GM19193 (cell line): ENCODE measurements around the gene PNCK.

Source experiments
- POLR2A ChIP-seq: IDR thresholded peaks from 4 replicates; pipeline ENCODE4 v1.6.1; 2011; ENCODE audit not compliant: insufficient read depth, insufficient read length; ENCODE audit errors: extremely low read depth

The PNCK gene

GRCh38 chrX:153669174-153669890 lies 4.3 kb downstream of the PNCK start:
- no peak for TF ChIP-seq POLR2A

- TF ChIP-seq POLR2A, result no peak
Observed at GRCh38 chrX:153668423-153669173, 5.0 kb downstream of the PNCK start.

GRCh38 chrX:153667956-153668396 lies 5.6 kb downstream of the PNCK start:
- no peak for TF ChIP-seq POLR2A

- TF ChIP-seq POLR2A, result no peak
Observed at GRCh38 chrX:153667281-153667955, 6.2 kb downstream of the PNCK start.

- TF ChIP-seq POLR2A, result no peak
Observed at GRCh38 chrX:153665726-153666306, 7.8 kb downstream of the PNCK start.

GRCh38 chrX:153662266-153662665 lies 11.3 kb downstream of the PNCK start:
- no peak for TF ChIP-seq POLR2A

- TF ChIP-seq POLR2A, result no peak
Observed at GRCh38 chrX:153659268-153659667, 14.3 kb downstream of the PNCK start.

- TF ChIP-seq POLR2A, result no peak
Observed at GRCh38 chrX:153657161-153657560, 16.5 kb downstream of the PNCK start.

- TF ChIP-seq POLR2A, result no peak
Observed at GRCh38 chrX:153653556-153653955, 20.1 kb downstream of the PNCK start.

- TF ChIP-seq POLR2A, result no peak
Observed at GRCh38 chrX:153651540-153652079, 22.0 kb downstream of the PNCK start.

- TF ChIP-seq POLR2A, result no peak
Observed at GRCh38 chrX:153650959-153651358, 22.7 kb downstream of the PNCK start.

GRCh38 chrX:153649915-153650782 lies 23.5 kb downstream of the PNCK start:
- no peak for TF ChIP-seq POLR2A

GRCh38 chrX:153649178-153649914 lies 24.3 kb downstream of the PNCK start:
- no peak for TF ChIP-seq POLR2A
